GM12874 (cell line): ENCODE data around the gene DDX25.

Source experiments
- TF ChIP-seq, protein P1 (sequence below): IDR thresholded peaks from 2 replicates; pipeline ENCODE4 v1.5.1; 2011; ENCODE audit warnings: low read depth, mild to moderate bottlenecking, control low read depth, low read length, moderate library complexity; ENCODE audit not compliant: insufficient read depth

DDX25 gene

GRCh38 chr11:125901872-125902271, 2.4 kb upstream of the DDX25 start:
- TF ChIP-seq, protein P1, sequence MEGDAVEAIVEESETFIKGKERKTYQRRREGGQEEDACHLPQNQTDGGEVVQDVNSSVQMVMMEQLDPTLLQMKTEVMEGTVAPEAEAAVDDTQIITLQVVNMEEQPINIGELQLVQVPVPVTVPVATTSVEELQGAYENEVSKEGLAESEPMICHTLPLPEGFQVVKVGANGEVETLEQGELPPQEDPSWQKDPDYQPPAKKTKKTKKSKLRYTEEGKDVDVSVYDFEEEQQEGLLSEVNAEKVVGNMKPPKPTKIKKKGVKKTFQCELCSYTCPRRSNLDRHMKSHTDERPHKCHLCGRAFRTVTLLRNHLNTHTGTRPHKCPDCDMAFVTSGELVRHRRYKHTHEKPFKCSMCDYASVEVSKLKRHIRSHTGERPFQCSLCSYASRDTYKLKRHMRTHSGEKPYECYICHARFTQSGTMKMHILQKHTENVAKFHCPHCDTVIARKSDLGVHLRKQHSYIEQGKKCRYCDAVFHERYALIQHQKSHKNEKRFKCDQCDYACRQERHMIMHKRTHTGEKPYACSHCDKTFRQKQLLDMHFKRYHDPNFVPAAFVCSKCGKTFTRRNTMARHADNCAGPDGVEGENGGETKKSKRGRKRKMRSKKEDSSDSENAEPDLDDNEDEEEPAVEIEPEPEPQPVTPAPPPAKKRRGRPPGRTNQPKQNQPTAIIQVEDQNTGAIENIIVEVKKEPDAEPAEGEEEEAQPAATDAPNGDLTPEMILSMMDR = no peak

DNA sequence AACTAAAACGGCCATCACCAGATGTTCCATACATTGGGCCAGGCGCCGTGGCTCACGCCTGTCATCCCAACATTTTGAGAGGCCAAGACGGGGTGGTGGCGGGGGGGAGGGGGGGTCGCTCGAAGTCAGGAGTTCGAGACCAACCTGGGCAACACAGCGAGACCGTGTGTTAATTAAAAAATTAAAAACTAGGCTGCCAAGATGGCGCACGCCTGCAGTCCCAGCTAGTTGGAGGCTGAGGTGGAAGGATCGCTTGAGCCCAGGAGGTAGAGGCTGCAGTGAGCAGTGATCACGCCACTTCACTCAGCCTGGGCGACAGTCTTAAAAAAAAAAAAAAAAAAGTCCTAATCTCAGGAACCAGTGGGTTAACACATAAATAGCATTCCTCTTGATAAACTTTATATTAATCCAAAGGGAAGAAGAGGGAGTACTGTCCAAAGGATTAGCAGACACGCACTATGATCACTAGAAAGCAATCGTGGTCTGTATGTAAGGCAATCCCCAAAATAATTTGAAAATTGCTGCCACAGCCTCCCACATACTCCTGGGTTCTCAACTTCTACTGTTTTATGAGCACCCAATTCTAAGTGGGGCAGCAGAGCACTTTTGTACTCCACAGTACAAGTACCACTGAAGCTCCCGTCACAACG, 1.9 kb upstream of the DDX25 start:
- TF ChIP-seq, protein P1 = no peak

DNA sequence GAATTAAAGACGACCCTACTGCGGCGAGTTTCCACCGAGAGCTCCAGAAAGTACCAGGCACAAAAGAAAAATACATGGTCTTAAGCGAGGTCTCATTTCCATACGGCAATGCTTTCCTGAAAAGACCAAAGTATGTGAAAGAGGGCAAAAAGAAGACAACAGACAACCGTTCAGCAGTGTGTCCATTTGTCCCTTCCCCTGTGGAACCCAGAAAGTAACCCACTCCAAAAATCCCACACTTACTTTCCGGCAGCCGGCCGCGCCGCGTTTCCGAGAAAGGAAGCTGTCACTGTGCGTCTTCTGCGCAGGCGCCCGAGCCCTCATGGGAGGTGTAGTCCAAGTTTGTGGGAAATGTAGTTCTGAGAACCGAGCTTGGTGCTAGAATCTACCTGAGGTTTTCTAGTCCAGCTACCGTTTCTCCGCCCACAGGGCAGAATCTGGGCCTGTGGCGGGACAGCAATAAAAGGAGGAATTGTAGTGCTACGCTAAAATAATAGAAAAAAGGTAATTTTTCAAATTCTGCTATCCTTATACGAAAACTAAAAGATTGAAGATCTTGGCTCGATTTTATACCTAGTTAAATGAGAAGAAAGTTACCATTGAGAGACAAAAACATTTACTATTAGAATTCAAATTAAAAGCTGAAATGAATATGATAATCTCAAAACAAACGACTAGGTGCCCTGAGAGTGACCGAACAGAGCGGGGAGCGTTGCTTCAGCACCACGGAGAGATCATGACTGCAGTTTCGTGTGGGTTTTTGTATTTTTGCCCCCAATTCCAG, 1.2 kb upstream of the DDX25 start, which contains the start of gene PUS3:
PUS3 (minus strand) TSS at position 280 of the 784 bp plus-strand sequence. CDS start 6,922 bp downstream, outside the sequence.
- TF ChIP-seq, protein P1 = no peak

DNA sequence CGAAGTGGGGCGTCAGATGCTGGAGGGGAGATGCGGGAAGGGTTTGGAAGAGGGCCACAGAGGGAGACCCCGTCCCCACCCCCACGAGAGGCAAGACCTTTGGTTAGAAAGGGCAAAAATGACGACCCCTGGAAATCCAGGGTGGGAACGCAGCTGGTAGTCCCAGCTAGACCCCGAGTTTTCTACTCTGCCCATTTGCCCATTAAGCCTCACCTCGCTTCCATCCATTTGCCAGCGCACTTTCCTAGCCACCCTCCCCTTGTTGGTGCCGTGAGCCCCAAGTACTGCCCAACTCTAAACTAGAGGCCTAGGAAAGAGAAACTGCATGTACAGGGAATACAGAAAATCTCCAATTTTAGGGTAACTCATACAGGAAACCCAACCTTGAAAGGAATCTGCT, 370 bp downstream of the DDX25 start:
- TF ChIP-seq, protein P1 = no peak

DNA sequence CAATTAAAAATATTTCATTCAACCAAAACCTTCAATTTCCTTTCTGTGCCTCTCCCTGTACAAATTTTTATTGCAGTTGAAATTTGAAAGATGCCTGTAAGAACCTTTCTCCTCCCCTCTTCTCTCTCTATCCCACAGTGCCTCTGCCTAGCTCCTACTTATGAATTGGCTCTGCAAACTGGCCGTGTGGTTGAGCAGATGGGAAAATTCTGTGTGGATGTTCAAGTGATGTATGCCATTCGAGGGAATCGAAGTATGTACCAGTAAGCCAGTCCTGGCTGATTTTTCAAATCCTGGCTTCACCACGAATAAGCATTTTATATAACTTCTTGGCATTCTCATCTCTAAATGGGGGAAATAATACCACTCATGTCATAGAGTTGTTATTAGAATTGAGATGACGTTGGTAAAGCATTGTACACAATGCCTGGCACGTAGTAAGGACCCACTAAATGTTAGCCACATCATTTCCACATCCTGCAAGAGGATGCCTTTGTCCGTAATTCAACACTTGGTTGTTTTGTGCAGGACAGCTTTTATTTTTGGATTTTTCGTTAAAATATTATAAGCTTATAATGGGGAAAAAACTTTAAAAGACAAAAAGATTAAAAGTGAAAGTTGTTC, 6.0 kb downstream of the DDX25 start:
- TF ChIP-seq, protein P1 = no peak

DNA sequence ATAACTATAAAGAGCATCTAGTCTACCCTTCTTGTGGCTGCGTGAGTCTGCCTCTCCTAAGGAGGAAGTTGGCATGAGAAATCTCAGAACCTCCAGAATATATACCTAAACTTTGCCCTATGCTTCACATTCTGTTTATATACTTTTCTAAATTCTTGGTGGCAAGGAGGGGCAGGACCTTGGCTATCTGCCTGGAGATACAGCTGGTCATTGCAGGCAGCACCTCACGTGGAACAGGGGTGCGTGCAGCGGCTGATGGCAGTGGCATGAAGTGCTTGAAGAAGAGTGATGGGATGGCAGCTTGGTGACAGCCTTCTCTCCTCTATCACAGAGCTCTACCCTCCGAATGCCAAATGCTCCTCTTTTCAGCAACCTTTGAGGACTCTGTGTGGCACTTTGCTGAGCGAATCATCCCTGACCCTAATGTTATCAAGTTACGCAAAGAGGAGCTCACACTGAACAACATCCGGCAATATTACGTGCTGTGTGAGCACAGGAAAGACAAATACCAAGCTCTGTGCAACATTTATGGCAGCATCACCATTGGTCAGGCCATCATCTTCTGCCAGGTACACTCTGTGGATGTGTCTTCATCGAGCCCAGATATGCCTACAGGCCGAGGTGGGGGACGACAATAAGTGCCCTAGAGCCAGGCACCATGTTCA, 12.5 kb downstream of the DDX25 start:
- TF ChIP-seq, protein P1 = no peak

DNA sequence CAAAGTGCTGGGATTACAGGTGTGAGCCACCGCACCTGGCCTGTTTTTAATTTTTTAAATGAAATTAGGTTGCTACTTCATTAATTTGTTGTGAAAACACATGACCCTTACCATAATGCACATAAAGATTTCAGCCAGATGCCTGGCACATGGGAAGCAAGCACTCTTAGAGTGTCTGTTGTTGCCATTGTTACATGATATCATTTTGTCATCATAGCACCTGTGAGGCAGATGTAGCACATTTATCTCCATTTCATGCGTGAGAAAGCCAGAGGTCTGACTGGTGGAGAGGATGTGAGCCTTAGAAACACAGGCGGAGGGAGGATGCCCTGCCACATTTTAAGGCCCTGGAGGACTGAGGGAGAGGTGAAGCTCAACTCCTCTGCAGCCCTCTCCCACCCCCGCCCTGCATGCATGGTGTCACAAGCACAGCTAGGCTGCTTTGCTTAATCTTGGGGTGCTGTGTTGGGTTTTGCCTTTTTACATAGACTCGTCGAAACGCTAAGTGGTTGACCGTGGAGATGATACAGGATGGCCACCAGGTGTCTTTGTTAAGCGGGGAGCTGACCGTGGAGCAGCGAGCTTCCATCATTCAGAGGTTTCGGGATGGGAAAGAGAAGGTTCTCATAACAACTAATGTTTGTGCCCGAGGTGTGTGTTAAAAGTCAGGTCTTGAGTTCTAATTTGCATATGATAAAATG, 14.0 kb downstream of the DDX25 start:
- TF ChIP-seq, protein P1 = no peak
